Psoas muscle (tissue), 8 donors: ENCODE measurements around the gene CASP8. TPM values are rescaled to one million over a fixed set of nuclear protein-coding genes. Genes with fewer than 3 reads are reported as not detected.
A peak's percentile ranks its signal among the peaks of the same experiment; 100 is the strongest.

Experiments used
- ATAC-seq, 4 donors: fragments of 200-7000 bp; cut with Tn5 transposase; one replicate each; pipeline ENCODE4 v1.9.1; 2020; ENCODE audit warnings: moderate library complexity in 3 of 4, mild to moderate bottlenecking in 2 of 4
- DNase-seq, 2 donors: peaks; one replicate each; pipeline ENCODE4 v3.0.0-alpha.2; 2020
- H3K27ac ChIP-seq: fragments of 200-600 bp; one replicate; pipeline ENCODE4 v1.8.0; 2022
- H3K27me3 ChIP-seq, 3 donors: fragments of 200-600 bp in 1 of 3; one replicate each; pipeline versions ENCODE4 v1.6.1 to v1.8.0; 2013 to 2022; ENCODE audit warnings: low read length in 2 of 3, mild to moderate bottlenecking in 2 of 3, moderate library complexity in 1 of 3; ENCODE audit not compliant: insufficient read depth in 3 of 3
- H3K36me3 ChIP-seq, 2 donors: fragments of 200-600 bp in 1 of 2; one replicate each; pipeline versions ENCODE4 v1.6.1 to v1.8.0; 2013 to 2022; ENCODE audit warnings: low read depth in 1 of 2, mild to moderate bottlenecking in 1 of 2, moderate library complexity in 1 of 2; ENCODE audit not compliant: insufficient read depth in 1 of 2
- H3K4me1 ChIP-seq: fragments of 200-600 bp; one replicate; pipeline ENCODE4 v1.8.0; 2022
- H3K4me3 ChIP-seq: fragments of 200-600 bp; one replicate; pipeline ENCODE4 v1.8.0; 2022; ENCODE audit warnings: mild to moderate bottlenecking
- H3K9me3 ChIP-seq: fragments of 200-600 bp; one replicate; pipeline ENCODE4 v1.8.0; 2022
- CTCF ChIP-seq: fragments of 200-600 bp; IDR thresholded peaks from one replicate; pipeline ENCODE4 v1.8.0; 2022; ENCODE audit warnings: antibody characterized with exemption
- WGBS, 3 donors: extraction: QIAGEN DNeasy Blood & Tissue Kit; methylation state at CpG; one replicate each; pipeline versions ENCODE4 v1.1.6 to v1.1.7; 2013; 5-methylcytosine and 5-hydroxymethylcytosine counted together
- intact Hi-C, 2 donors: fragments of 100-400 bp; cut with DNase I; formaldehyde crosslinking; loops; one replicate each; pipeline versions ENCODE4 v1.11.0 to v1.14.2; 2022
- polyA plus RNA-seq, 3 donors: library from polyadenylated mRNA; stranded (reverse); fragments of 200-250 nt; gene quantifications; one replicate each; pipeline ENCODE4 v1.2.3, GENCODE V29; 2013
- total RNA-seq, 4 donors: library from RNA; stranded (reverse); fragmentation: NEBNext Ultra II Directional in 2 of 4; extraction: Animal tissue kit (Norgen Biotek cat#: 25700) in 2 of 4; gene quantifications; one replicate each; pipeline versions ENCODE4 v1.2.1 to v1.2.4, GENCODE V29; 2021 to 2023
- donor health status: healthy with polysubstance abuse.
- donor health status: DM: no; HTN: no; CAD: no; lungs with moderate emphysema.
- donor health status: Bipolar disorder and iron deficiency.
- donor health status: healthy.
- donor health status: DM: yes; HTN: yes; CAD: no.
- donor health status: DM: no; HTN: no; CAD: no.
- donor health status: DM: no; HTN: no; CAD: no.
- donor health status: DM: yes; HTN: yes; CAD: no.

Gene CASP8
- total and polyA plus RNA-seq, 7 donors: 0.87 to 3.5 (median 2.3) TPM

GRCh38 chr2:201257381-201257955, 2.9 kb upstream of the CASP8 start:
- 31 to 42% (median 34%) methylated on average over 12 of the region's 12 CpGs for WGBS, 3 donors
- ATAC-seq: peak in 3 of 4 donors; percentile 38 to 51 (median 38)
- intact Hi-C loops: no loop called here

GRCh38 chr2:201257956-201258665, 2.2 kb upstream of the CASP8 start:
- H3K27me3 ChIP-seq: no peaks in the 10 kb centered on the region
- no peaks in the 10 kb centered on the region for H3K36me3 ChIP-seq
- H3K4me3 ChIP-seq: peak overlapping the region; percentile 69
- intact Hi-C loops: no loop called here
- no peak for TF ChIP-seq CTCF
- no peaks in the 10 kb centered on the region for H3K9me3 ChIP-seq
- DNase-seq (peak; percentile 57 to 68), ATAC-seq (peak; percentile 55 to 85 (median 68))
- WGBS, 3 donors: 2 to 9% (median 5%) methylated on average over 10 of the region's 10 CpGs
- peak overlapping the region; percentile 61 for H3K27ac ChIP-seq
- H3K4me1 ChIP-seq: no peaks in the 10 kb centered on the region

More at GRCh38 chr2:201257381-201257955, 2.9 kb upstream of the CASP8 start:
- peak overlapping the region; percentile 69 for H3K4me3 ChIP-seq
- peak; percentile 4 for TF ChIP-seq CTCF
- peak overlapping the region; percentile 61 for H3K27ac ChIP-seq
- no peaks in the 10 kb centered on the region for H3K9me3 ChIP-seq
- no peaks in the 10 kb centered on the region for H3K27me3 ChIP-seq
- no peaks in the 10 kb centered on the region for H3K36me3 ChIP-seq
- H3K4me1 ChIP-seq: no peaks in the 10 kb centered on the region
- peak; percentile 31 to 53 for DNase-seq

DNA sequence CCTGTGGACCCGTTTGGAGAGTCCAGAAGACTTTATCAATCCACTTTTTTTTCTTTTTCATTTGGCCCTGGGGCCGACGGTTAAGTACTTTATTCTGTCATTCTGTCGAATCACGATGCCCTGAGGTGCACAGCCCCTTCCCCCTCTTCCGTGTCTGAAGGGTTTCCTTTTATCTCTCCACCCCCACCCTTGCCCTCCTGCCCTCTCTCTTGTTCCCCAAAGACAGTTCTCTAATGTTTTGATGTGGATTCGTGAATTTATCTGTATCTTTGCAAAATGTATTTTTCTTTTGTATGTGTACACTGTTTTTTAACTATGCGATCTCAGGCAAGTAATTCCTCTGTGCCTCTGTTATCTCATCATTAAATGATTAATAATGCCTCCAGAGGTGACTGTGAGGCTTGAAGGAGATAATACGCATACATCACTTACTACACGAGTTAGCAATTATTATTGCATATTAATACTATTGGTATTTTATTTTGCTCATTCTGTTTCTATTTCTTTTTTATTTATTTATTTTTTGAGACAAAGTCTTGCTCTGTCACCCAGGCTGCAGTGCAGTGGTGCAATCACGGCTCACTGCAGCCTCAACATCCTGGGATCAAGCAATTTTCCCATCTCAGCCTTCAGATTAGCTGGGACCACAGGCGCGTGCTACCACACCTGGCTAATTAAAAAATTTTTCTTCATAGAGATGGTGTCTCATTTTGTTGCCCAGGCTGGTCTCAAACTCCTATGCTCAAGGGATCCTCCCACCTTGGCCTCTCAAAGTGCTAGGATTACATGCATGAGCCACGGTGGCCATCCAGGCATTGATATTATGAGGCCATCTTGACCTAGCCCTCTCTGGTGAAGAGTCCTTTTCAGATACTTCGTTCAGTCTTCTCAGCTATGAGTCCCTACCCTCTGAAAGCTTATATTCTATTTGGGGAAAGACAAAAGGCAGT, 1.4 kb upstream of the CASP8 start:
- TF ChIP-seq CTCF: no peak
- H3K27ac ChIP-seq: peak overlapping the region; percentile 61
- intact Hi-C loops: no loop called here
- ATAC-seq (peak in 2 of 4 donors; percentile 11 to 16), DNase-seq (no peak)
- WGBS, 3 donors: 34 to 42% (median 36%) methylated on average over 15 of the region's 15 CpGs
- no peaks in the 10 kb centered on the region for H3K9me3 ChIP-seq
- H3K27me3 ChIP-seq: no peaks in the 10 kb centered on the region
- peak overlapping the region; percentile 69 for H3K4me3 ChIP-seq
- H3K4me1 ChIP-seq: no peaks in the 10 kb centered on the region
- no peaks in the 10 kb centered on the region for H3K36me3 ChIP-seq

- DNase-seq (peak in 1 of 2 donors; percentile 52), ATAC-seq (no peak)
- no peak for TF ChIP-seq CTCF
- intact Hi-C loops: no loop called here
- H3K4me1 ChIP-seq: no peaks in the 10 kb centered on the region
- WGBS, 3 donors: 84 to 90% (median 89%) methylated on average over 9 of the region's 9 CpGs
- no peaks in the 10 kb centered on the region for H3K27me3 ChIP-seq
- no peak overlapping the region for H3K27ac ChIP-seq
- no peaks in the 10 kb centered on the region for H3K9me3 ChIP-seq
- no peak overlapping the region for H3K4me3 ChIP-seq
- H3K36me3 ChIP-seq: no peaks in the 10 kb centered on the region
These were observed 1.1 kb downstream of the CASP8 start for GRCh38 chr2:201261471-201261870.
